Measurements from ENCODE around the gene OTP. TPM values are rescaled to one million over a fixed set of nuclear protein-coding genes. Genes with fewer than 3 reads are reported as not detected.

Gene OTP
- total and polyA plus RNA-seq, 10 of the 15 experiments (the other 5 are each of a cell fraction or from before 2014, with no cell fraction given), result 0.31 to 8.8 (median 2.4) TPM

GRCh38 chr5:77641397-77641943, 3.0 kb upstream of the OTP start:
- ATAC-seq, result no peak
- CTCF ChIA-PET, result no interaction called here
- POLR2A ChIA-PET, result no interaction called here
- RAD21 ChIA-PET (ENCODE audit: unreplicated experiment), result no interaction called here
- in situ Hi-C loops (cut with MboI), result no loop called here
- Histone ChIP-seq H3K9ac (ENCODE audit: control insufficient read depth, insufficient read depth, low read length) (no peak overlapping the region), H3K4me1 (ENCODE audit: control insufficient read depth, insufficient read depth, low read length) (no peaks in the 10 kb centered on the region), H3K4me3 (no peak overlapping the region), H3K79me2 (ENCODE audit: control insufficient read depth, insufficient read depth, low read length) (no peaks in the 10 kb centered on the region), H3K36me3 (ENCODE audit: control insufficient read depth in 2 of 2, insufficient read depth in 2 of 2, low read length in 1 of 2) (no peaks in the 10 kb centered on the region), H3K9me3 (replicated peaks; ENCODE audit: control insufficient read depth, insufficient read depth, low read length) (peaks cover 12% of the 10 kb centered on the region), H3K27me3 (replicated peaks in 1 of 2; ENCODE audit: control insufficient read depth in 2 of 2, insufficient read depth in 2 of 2, low read length in 1 of 2) (peaks cover 6 to 48% of the 10 kb centered on the region in 2 experiments), H2AFZ (ENCODE audit: control insufficient read depth, low read depth, low read length) (no peak overlapping the region), H3K4me2 (ENCODE audit: control insufficient read depth, insufficient read depth) (no peak overlapping the region), H4K20me1 (ENCODE audit: control insufficient read depth, insufficient read depth) (no peaks in the 10 kb centered on the region), H3K27ac (ENCODE audit: control insufficient read depth, insufficient read depth) (no peak overlapping the region)
- intact Hi-C loops (cut with micrococcal nuclease; ENCODE audit: unreplicated experiment), result loop anchor here (10.0 kb wide), 1 partner anchor 333 kb away; no protein-coding TSS in a partner anchor
- SMC1A ChIA-PET (ENCODE audit: uncharacterized antibody, unreplicated experiment), result no interaction called here
- no peak for FAIRE-seq
- BruUV-seq (replicated peaks), result no TSS peak
- no peak for DNase-seq (ENCODE audit: low read depth, low spot score)
- TF ChIP-seq SREBF2 (IDR thresholded peaks at IDR 0.05; ENCODE audit: low read length) (no peak), POLR2A (IDR thresholded peaks at IDR 0.05; ENCODE audit: low read depth, low read length) (no peak), BRCA1 (IDR thresholded peaks at IDR 0.05; ENCODE audit: low read depth, low read length) (no peak), NFYB (IDR thresholded peaks at IDR 0.05; ENCODE audit: insufficient read depth, low read depth, low read length) (no peak), NR2F1 (conservative IDR thresholded peaks at IDR 0.05) (no peak)
- WGBS (ENCODE audit: insufficient coverage, insufficient replicate concordance, low lambda C conversion rate, missing lambda C conversion rate), result 49% methylated on average over 23 of the region's 23 CpGs

- no peak overlapping the region for H3K27ac ChIP-seq (ENCODE audit: control insufficient read depth, insufficient read depth)
- H3K4me3 ChIP-seq, result no peak overlapping the region
- H3K79me2 ChIP-seq (ENCODE audit: control insufficient read depth, insufficient read depth, low read length), result no peaks in the 10 kb centered on the region
- WGBS (ENCODE audit: insufficient coverage, insufficient replicate concordance, low lambda C conversion rate, missing lambda C conversion rate), result 50% methylated on average over 42 of the region's 45 CpGs
- BruUV-seq (replicated peaks), result no TSS peak
- FAIRE-seq (no peak), DNase-seq (ENCODE audit: low read depth, low spot score) (no peak), ATAC-seq (no peak)
- TF ChIP-seq, protein P1, sequence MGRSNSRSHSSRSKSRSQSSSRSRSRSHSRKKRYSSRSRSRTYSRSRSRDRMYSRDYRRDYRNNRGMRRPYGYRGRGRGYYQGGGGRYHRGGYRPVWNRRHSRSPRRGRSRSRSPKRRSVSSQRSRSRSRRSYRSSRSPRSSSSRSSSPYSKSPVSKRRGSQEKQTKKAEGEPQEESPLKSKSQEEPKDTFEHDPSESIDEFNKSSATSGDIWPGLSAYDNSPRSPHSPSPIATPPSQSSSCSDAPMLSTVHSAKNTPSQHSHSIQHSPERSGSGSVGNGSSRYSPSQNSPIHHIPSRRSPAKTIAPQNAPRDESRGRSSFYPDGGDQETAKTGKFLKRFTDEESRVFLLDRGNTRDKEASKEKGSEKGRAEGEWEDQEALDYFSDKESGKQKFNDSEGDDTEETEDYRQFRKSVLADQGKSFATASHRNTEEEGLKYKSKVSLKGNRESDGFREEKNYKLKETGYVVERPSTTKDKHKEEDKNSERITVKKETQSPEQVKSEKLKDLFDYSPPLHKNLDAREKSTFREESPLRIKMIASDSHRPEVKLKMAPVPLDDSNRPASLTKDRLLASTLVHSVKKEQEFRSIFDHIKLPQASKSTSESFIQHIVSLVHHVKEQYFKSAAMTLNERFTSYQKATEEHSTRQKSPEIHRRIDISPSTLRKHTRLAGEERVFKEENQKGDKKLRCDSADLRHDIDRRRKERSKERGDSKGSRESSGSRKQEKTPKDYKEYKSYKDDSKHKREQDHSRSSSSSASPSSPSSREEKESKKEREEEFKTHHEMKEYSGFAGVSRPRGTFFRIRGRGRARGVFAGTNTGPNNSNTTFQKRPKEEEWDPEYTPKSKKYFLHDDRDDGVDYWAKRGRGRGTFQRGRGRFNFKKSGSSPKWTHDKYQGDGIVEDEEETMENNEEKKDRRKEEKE (IDR thresholded peaks at IDR 0.05), result no peak
- TF ChIP-seq SUZ12 (IDR thresholded peaks at IDR 0.05; ENCODE audit: unreplicated experiment), result peak; percentile 51
- H3K36me3 ChIP-seq (ENCODE audit: control insufficient read depth in 2 of 2, insufficient read depth in 2 of 2, low read length in 1 of 2), result no peaks in the 10 kb centered on the region
- peaks cover 16% of the 10 kb centered on the region for H3K9me3 ChIP-seq (replicated peaks; ENCODE audit: control insufficient read depth, insufficient read depth, low read length)
- ChIA-PET SMC1A (ENCODE audit: uncharacterized antibody, unreplicated experiment) (no interaction called here), RAD21 (ENCODE audit: unreplicated experiment) (no interaction called here), POLR2A (no interaction called here), CTCF (no interaction called here)
- in situ Hi-C loops (cut with MboI) (no loop called here), intact Hi-C loops (cut with micrococcal nuclease; ENCODE audit: unreplicated experiment) (loop anchor here (10.0 kb wide), 1 partner anchor 334 kb away; no protein-coding TSS in a partner anchor)
- H3K4me1 ChIP-seq (ENCODE audit: control insufficient read depth, insufficient read depth, low read length), result no peaks in the 10 kb centered on the region
- H3K4me2 ChIP-seq (ENCODE audit: control insufficient read depth, insufficient read depth), result no peak overlapping the region
- H3K27me3 ChIP-seq (replicated peaks in 1 of 2; ENCODE audit: control insufficient read depth in 2 of 2, insufficient read depth in 2 of 2, low read length in 1 of 2), result peaks cover 6 to 53% of the 10 kb centered on the region in 2 experiments
- no peak overlapping the region for H3K9ac ChIP-seq (ENCODE audit: control insufficient read depth, insufficient read depth, low read length)
- H2AFZ ChIP-seq (ENCODE audit: control insufficient read depth, low read depth, low read length), result no peak overlapping the region
- H4K20me1 ChIP-seq (ENCODE audit: control insufficient read depth, insufficient read depth), result no peaks in the 10 kb centered on the region
Observed at GRCh38 chr5:77640589-77641396, 2.3 kb upstream of the OTP start.
